ENCODE results near the gene MXD4. TPM values are rescaled to one million over a fixed set of nuclear protein-coding genes. Genes with fewer than 3 reads are reported as not detected.

Gene MXD4
- total RNA-seq, 1 donor from 2014 or later: 92.3 TPM

GRCh38 chr4:2246384-2247127 is 15.4 kb downstream of the MXD4 start:
- TF ChIP-seq CTCF (IDR thresholded peaks at IDR 0.05; ENCODE audit: insufficient read depth, low read depth, low read length): no peak
- no peak for TF ChIP-seq EZH2 (IDR thresholded peaks at IDR 0.05; ENCODE audit: insufficient read depth, low read length)

GRCh38 chr4:2245787-2246275 is 16.1 kb downstream of the MXD4 start:
- no peak overlapping the region for H3K4me3 ChIP-seq (ENCODE audit: insufficient read depth, low read depth, low read length)
- Mint-ChIP-seq H3K9me3 (ENCODE audit: unreplicated experiment) (no peaks in the 10 kb centered on the region), H3K27me3 (ENCODE audit: low read depth, unreplicated experiment) (no peaks in the 10 kb centered on the region), H3K27ac (ENCODE audit: unreplicated experiment) (no peak overlapping the region), H3K4me3 (ENCODE audit: unreplicated experiment) (no peak overlapping the region), H3K4me1 (ENCODE audit: low read depth, unreplicated experiment) (peaks cover 7% of the 10 kb centered on the region), H3K36me3 (ENCODE audit: low read depth, unreplicated experiment) (peaks cover 4% of the 10 kb centered on the region)
- TF ChIP-seq EZH2 (IDR thresholded peaks at IDR 0.05; ENCODE audit: insufficient read depth, low read length): no peak
- peaks cover 10% of the 10 kb centered on the region for H3K79me2 ChIP-seq (ENCODE audit: insufficient read depth, low read length)
- H3K9me3 ChIP-seq (ENCODE audit: insufficient read depth, low read depth, low read length): no peaks in the 10 kb centered on the region
- peaks cover 32% of the 10 kb centered on the region for H4K20me1 ChIP-seq (ENCODE audit: insufficient read depth, low read length)
- no peak for DNase-seq (ENCODE audit: low read depth)
- no peak overlapping the region for H2AFZ ChIP-seq (ENCODE audit: low read depth, low read length)
- no peak for FAIRE-seq
- H3K4me2 ChIP-seq (ENCODE audit: low read length): no peak overlapping the region
- no peaks in the 10 kb centered on the region for H3K36me3 ChIP-seq (ENCODE audit: insufficient read depth, low read length)
- H3K9ac ChIP-seq (ENCODE audit: low read length): no peak overlapping the region
- H3K27me3 ChIP-seq (ENCODE audit: insufficient read depth, low read length): no peaks in the 10 kb centered on the region
- peaks cover 4% of the 10 kb centered on the region for H3K4me1 ChIP-seq (ENCODE audit: insufficient read depth, low read length)
- no peak overlapping the region for H3K27ac ChIP-seq (ENCODE audit: low read depth, low read length)

More at GRCh38 chr4:2246384-2247127, 15.4 kb downstream of the MXD4 start:
- Mint-ChIP-seq H3K36me3 (ENCODE audit: low read depth, unreplicated experiment) (peaks cover 4% of the 10 kb centered on the region), H3K4me3 (ENCODE audit: unreplicated experiment) (no peak overlapping the region), H3K27me3 (ENCODE audit: low read depth, unreplicated experiment) (no peaks in the 10 kb centered on the region), H3K4me1 (ENCODE audit: low read depth, unreplicated experiment) (peaks cover 7% of the 10 kb centered on the region), H3K9me3 (ENCODE audit: unreplicated experiment) (no peaks in the 10 kb centered on the region), H3K27ac (ENCODE audit: unreplicated experiment) (no peak overlapping the region)
- FAIRE-seq: no peak
- H3K4me2 ChIP-seq (ENCODE audit: low read length): no peak overlapping the region
- peaks cover 3% of the 10 kb centered on the region for H3K79me2 ChIP-seq (ENCODE audit: insufficient read depth, low read length)
- no peak overlapping the region for H3K9ac ChIP-seq (ENCODE audit: low read length)
- H3K27me3 ChIP-seq (ENCODE audit: insufficient read depth, low read length): no peaks in the 10 kb centered on the region
- H3K4me1 ChIP-seq (ENCODE audit: insufficient read depth, low read length): no peaks in the 10 kb centered on the region
- DNase-seq (ENCODE audit: low read depth): no peak
- H4K20me1 ChIP-seq (ENCODE audit: insufficient read depth, low read length): peaks cover 34% of the 10 kb centered on the region
- H3K4me3 ChIP-seq (ENCODE audit: insufficient read depth, low read depth, low read length): no peak overlapping the region
- H3K36me3 ChIP-seq (ENCODE audit: insufficient read depth, low read length): no peaks in the 10 kb centered on the region
- H3K27ac ChIP-seq (ENCODE audit: low read depth, low read length): no peak overlapping the region
- H3K9me3 ChIP-seq (ENCODE audit: insufficient read depth, low read depth, low read length): no peaks in the 10 kb centered on the region
- no peak overlapping the region for H2AFZ ChIP-seq (ENCODE audit: low read depth, low read length)

GRCh38 chr4:2245057-2245786 is 16.7 kb downstream of the MXD4 start:
- peaks cover 11% of the 10 kb centered on the region for H3K4me1 ChIP-seq (ENCODE audit: insufficient read depth, low read length)
- no peak overlapping the region for H2AFZ ChIP-seq (ENCODE audit: low read depth, low read length)
- H3K79me2 ChIP-seq (ENCODE audit: insufficient read depth, low read length): peaks cover 16% of the 10 kb centered on the region
- no peaks in the 10 kb centered on the region for H3K27me3 ChIP-seq (ENCODE audit: insufficient read depth, low read length)
- H3K9me3 ChIP-seq (ENCODE audit: insufficient read depth, low read depth, low read length): no peaks in the 10 kb centered on the region
- no peak for FAIRE-seq
- no peak overlapping the region for H3K4me2 ChIP-seq (ENCODE audit: low read length)
- peaks cover 32% of the 10 kb centered on the region for H4K20me1 ChIP-seq (ENCODE audit: insufficient read depth, low read length)
- no peaks in the 10 kb centered on the region for H3K36me3 ChIP-seq (ENCODE audit: insufficient read depth, low read length)
- peaks cover 10% of the 10 kb centered on the region for H3K4me1 Mint-ChIP-seq (ENCODE audit: low read depth, unreplicated experiment)
- no peak overlapping the region for H3K4me3 ChIP-seq (ENCODE audit: insufficient read depth, low read depth, low read length)
- peaks cover 4% of the 10 kb centered on the region for H3K36me3 Mint-ChIP-seq (ENCODE audit: low read depth, unreplicated experiment)
- H3K9me3 Mint-ChIP-seq (ENCODE audit: unreplicated experiment): no peaks in the 10 kb centered on the region
- H3K9ac ChIP-seq (ENCODE audit: low read length): no peak overlapping the region
- H3K27ac Mint-ChIP-seq (ENCODE audit: unreplicated experiment): no peak overlapping the region
- H3K4me3 Mint-ChIP-seq (ENCODE audit: unreplicated experiment): no peak overlapping the region
- no peak for DNase-seq (ENCODE audit: low read depth)
- TF ChIP-seq CTCF (IDR thresholded peaks at IDR 0.05; ENCODE audit: insufficient read depth, low read depth, low read length) (no peak), EZH2 (IDR thresholded peaks at IDR 0.05; ENCODE audit: insufficient read depth, low read length) (no peak)
- no peak overlapping the region for H3K27ac ChIP-seq (ENCODE audit: low read depth, low read length)
- no peaks in the 10 kb centered on the region for H3K27me3 Mint-ChIP-seq (ENCODE audit: low read depth, unreplicated experiment)

Measured in astrocyte (in vitro differentiated cells and primary cell).